Mucosa of rectum (tissue), 2 donors: ENCODE data around the gene HNF4A.

ENCODE experiments used
- H3K27ac ChIP-seq, 2 donors: one replicate each; pipeline ENCODE4 v1.7.0; 2013; ENCODE audit warnings: inconsistent platforms in 2 of 2, low read depth in 2 of 2, low read length in 2 of 2
- H3K27me3 ChIP-seq, 2 donors: one replicate each; pipeline ENCODE4 v1.7.0; 2013; ENCODE audit warnings: low read length in 2 of 2; ENCODE audit not compliant: control insufficient read depth in 2 of 2, insufficient read depth in 2 of 2
- H3K36me3 ChIP-seq, 2 donors: one replicate each; pipeline ENCODE4 v1.7.0; 2013; ENCODE audit warnings: low read length in 2 of 2; ENCODE audit not compliant: control insufficient read depth in 2 of 2, insufficient read depth in 2 of 2
- H3K4me1 ChIP-seq, 2 donors: one replicate each; pipeline ENCODE4 v1.7.0; 2013; ENCODE audit warnings: low read length in 2 of 2, mild to moderate bottlenecking in 1 of 2; ENCODE audit not compliant: control insufficient read depth in 2 of 2, insufficient read depth in 2 of 2
- H3K4me3 ChIP-seq, 2 donors: one replicate each; pipeline ENCODE4 v1.7.0; 2013; ENCODE audit warnings: low read length in 2 of 2
- H3K9ac ChIP-seq, 2 donors: one replicate each; pipeline ENCODE4 v1.7.0; 2013; ENCODE audit warnings: low read length in 2 of 2, low read depth in 1 of 2, mild to moderate bottlenecking in 1 of 2
- H3K9me3 ChIP-seq, 2 donors: one replicate each; pipeline ENCODE4 v1.7.0; 2013; ENCODE audit warnings: low read length in 2 of 2; ENCODE audit not compliant: control insufficient read depth in 2 of 2
- donor health status: healthy.
- donor health status: Normal muscosa, but diverticular disease.

Gene HNF4A

DNA sequence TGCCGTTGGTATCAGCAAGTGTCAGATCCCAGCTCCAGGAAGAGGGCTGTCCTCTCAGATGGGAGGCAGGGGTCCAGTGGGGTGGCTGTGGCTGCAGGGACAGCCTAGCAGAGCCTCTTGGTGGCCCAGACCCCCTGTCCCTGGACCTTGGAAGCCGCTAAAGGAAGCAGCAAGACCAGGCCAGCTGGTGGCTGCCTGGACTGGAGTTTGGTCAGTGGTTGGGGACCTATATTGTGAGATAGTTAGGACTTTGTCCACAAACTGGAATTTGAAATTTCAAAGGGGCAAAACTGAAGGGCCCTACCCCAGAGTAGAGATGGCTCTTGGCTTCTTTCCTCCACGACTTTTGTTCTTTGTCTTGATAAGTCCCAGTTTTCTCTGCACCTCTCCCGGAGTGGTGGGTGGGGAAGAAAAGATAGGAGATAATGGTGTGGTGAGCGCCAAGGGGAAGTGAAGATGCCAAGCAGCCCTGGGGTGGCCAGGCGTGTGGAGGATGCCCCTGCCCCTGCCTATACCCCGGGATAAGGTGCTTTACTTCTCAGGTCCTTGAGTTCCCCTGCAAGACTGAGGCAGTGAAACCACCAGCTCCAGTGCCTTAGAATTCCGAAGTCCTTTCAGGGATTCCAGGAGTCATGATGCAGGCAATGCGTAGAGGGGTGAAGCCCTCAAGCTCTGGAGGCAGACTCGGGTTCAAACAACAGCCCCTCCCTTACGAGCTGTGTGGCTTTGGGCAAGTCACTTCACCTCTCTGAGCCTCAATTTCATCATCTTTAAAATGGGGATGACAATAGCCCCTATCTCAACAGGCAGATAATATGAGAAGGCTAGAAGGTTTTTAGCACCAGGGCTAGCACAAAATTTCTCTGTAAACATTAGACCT, 40.2 kb downstream of the HNF4A start:
- H3K4me3 ChIP-seq: no peak overlapping the region
- H3K36me3 ChIP-seq: peaks cover 0 to under 1% of the 10 kb centered on the region in 2 donors
- peak overlapping the region in 1 of 2 donors; percentile 9 for H3K9ac ChIP-seq
- peaks cover 30 to 64% of the 10 kb centered on the region in 2 donors for H3K4me1 ChIP-seq
- peak overlapping the region in 1 of 2 donors; percentile 2 for H3K27ac ChIP-seq
- H3K9me3 ChIP-seq: no peaks in the 10 kb centered on the region
- H3K27me3 ChIP-seq: no peaks in the 10 kb centered on the region

DNA sequence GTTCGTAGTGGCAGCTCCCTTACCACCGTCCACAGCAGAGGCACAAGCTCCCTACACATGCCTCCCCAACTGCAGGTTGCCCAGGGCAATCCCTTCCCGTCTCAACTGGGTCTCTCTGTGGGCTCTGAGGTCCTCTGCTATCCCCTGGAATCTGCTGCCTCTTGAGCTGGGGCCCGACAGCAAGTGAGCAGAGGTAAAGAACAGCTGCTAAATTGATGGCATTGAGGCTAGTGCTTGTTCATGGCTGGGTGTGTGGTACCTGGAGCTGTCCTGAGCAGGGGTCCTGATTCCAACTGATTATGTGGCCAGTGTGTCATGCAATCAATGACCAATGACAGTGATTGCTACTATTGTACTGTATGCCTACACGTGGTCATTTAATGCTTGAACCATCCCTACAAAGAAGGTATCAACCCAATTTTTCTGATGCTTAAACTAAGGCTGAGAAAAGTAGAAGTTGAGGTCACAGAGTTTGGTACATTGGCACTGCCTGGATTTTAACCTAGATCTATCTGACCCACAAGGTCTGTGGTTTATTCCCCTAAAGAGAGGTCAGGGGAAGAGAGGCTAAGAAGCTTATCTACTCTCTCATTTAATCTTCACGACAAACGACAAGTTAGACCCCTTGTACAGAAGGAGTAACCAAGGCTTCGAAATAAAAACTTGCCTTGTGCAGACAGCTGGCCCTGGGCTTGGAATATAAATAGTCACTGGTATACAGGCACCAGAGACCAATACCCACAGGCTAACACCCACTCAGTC, 41.1 kb downstream of the HNF4A start:
- no peaks in the 10 kb centered on the region for H3K9me3 ChIP-seq
- H3K27ac ChIP-seq: peak overlapping the region; percentile 26 to 59
- no peak overlapping the region for H3K4me3 ChIP-seq
- H3K36me3 ChIP-seq: no peaks in the 10 kb centered on the region
- H3K4me1 ChIP-seq: peaks cover 32 to 71% of the 10 kb centered on the region in 2 donors
- peak overlapping the region in 1 of 2 donors; percentile 36 for H3K9ac ChIP-seq
- H3K27me3 ChIP-seq: no peaks in the 10 kb centered on the region

DNA sequence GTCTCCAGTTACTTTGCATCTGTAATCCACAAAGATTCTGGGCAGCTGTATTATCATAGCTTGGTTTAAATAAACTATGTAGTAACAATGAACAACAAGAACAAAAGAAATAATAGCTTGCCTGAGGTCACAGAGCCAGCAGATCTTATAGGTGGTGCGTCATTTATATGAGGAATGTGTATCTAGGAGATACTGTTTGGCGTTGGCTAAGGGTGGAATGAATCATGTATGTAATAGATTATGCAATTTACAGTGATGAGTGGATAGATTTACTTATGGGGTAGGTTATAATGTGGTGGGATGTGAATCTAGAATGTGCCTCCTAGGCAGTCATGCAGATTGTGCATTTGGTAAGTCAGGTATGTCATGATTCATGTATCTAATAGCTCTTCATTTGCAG, 42.8 kb downstream of the HNF4A start:
- peaks cover 29 to 75% of the 10 kb centered on the region in 2 donors for H3K4me1 ChIP-seq
- H3K9ac ChIP-seq: no peak overlapping the region

DNA sequence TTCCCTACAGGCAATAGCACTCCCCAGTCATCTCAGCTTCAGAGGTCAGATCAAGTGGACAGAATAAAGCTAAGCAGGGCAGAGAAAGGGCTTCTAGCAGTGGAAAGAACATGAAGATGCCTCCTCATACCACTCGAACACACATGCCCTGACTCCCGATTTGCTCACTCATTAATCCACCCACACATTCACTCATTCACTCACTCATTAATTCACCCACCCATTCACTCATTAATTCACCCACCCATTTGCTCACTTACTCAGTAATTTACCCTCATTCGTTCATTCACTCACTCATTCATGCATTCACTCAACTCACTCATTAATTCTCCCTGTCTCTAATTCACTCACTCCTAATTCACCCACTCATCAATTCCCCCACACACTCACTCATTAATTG, 43.9 kb downstream of the HNF4A start:
- H3K27me3 ChIP-seq: no peaks in the 10 kb centered on the region
- H3K36me3 ChIP-seq: peaks cover 4 to 12% of the 10 kb centered on the region in 2 donors
- no peaks in the 10 kb centered on the region for H3K9me3 ChIP-seq
- H3K27ac ChIP-seq: peak overlapping the region; percentile 93 to 96
- H3K4me1 ChIP-seq: peaks cover 37 to 84% of the 10 kb centered on the region in 2 donors
- H3K9ac ChIP-seq: peak overlapping the region; percentile 32 to 53
- no peak overlapping the region for H3K4me3 ChIP-seq

More for the DNA sequence above, 42.8 kb downstream of the HNF4A start:
- Histone ChIP-seq H3K36me3 (peaks cover 0 to 10% of the 10 kb centered on the region in 2 donors), H3K27ac (peak overlapping the region; percentile 93 to 96), H3K27me3 (no peaks in the 10 kb centered on the region), H3K4me3 (no peak overlapping the region), H3K9me3 (no peaks in the 10 kb centered on the region)

DNA sequence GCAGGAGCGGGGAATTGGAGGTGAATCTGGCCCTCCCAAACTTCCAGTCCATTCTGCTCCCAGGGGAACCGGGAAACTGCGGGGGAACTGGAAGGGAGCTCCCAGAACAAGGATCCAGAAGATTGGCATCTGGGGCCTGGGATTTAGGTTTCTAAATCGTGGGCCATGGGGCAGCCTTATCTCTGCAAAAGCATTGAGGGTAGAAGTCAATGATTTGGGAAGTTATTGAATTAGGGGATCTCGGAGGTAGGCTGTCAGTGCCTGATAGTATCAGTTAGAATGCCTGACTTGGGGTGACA, 45.1 kb downstream of the HNF4A start:
- Histone ChIP-seq H3K36me3 (peaks cover 4 to 13% of the 10 kb centered on the region in 2 donors), H3K9me3 (no peaks in the 10 kb centered on the region), H3K27me3 (no peaks in the 10 kb centered on the region), H3K27ac (peak overlapping the region; percentile 93 to 96), H3K9ac (peak overlapping the region; percentile 26 to 53), H3K4me1 (peaks cover 34 to 88% of the 10 kb centered on the region in 2 donors), H3K4me3 (peak overlapping the region; percentile 15 to 85)

DNA sequence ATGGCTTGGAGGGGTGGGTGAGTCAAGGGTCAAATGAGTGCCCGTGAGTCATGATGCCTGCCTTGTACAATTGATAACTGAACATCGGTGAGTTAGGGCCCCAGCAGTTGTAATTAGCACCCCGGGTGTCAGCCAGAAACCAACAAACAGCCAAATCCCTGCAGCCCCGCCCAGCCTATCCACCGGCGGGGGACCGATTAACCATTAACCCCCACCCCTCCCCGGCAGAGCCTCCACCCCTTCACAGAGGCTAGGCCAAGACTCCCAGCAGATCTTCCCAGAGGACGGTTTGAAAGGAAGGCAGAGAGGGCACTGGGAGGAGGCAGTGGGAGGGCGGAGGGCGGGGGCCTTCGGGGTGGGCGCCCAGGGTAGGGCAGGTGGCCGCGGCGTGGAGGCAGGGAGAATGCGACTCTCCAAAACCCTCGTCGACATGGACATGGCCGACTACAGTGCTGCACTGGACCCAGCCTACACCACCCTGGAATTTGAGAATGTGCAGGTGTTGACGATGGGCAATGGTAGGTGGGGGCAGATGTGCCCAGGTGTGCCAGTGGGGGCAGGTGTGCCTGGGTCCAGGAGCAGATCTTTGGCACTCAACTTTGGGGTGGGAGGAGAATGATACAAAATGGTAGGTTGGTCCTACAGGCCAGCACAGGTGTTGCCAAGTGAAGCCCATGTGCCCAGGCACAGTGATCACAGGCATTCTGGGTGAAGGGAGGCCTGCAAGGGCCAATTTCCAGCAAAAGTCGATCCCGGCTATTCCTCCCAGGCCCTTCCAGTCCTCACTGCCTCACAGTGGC, 45.7 kb downstream of the HNF4A start:
- H3K4me1 ChIP-seq: peaks cover 35 to 90% of the 10 kb centered on the region in 2 donors
- H3K9me3 ChIP-seq: no peaks in the 10 kb centered on the region
- H3K36me3 ChIP-seq: peaks cover 8 to 13% of the 10 kb centered on the region in 2 donors
- H3K9ac ChIP-seq: peak overlapping the region; percentile 85 to 97
- no peaks in the 10 kb centered on the region for H3K27me3 ChIP-seq
- peak overlapping the region; percentile 93 to 96 for H3K27ac ChIP-seq
- peak overlapping the region; percentile 75 to 85 for H3K4me3 ChIP-seq

DNA sequence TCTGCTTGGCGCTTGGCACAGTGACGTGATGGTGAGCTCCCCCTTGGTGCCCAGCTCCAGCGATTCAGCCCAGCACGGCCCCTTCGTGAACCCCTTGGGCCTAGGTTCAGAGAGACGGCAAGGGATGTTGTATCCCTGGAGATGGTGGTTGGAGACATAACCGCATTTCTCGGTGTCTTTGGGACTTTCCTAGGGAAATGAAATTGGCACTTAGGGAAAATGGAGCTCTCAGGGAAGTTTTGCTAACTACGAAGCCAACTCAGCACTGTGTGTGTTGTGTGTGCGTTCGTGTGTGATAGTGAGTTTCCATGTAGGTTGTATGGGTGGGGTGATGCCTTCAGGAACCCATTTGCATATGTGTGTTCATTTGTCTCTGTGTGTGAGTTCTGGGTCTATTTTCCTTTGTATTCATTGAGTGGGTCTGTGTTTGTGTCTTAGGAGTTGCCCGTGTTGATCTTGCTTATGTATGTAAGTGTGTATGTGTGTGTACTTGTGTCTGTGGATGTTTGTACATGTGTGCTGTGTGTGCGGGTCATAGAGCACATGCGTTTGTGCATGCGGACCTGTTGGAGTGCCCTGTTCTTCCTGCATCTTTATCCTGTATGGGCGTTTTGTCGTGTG, 46.4 kb downstream of the HNF4A start:
- Histone ChIP-seq H3K4me3 (peak overlapping the region; percentile 75 to 85), H3K36me3 (peaks cover 8 to 13% of the 10 kb centered on the region in 2 donors), H3K9me3 (no peaks in the 10 kb centered on the region), H3K4me1 (peaks cover 37 to 90% of the 10 kb centered on the region in 2 donors), H3K27me3 (no peaks in the 10 kb centered on the region), H3K27ac (peak overlapping the region; percentile 93 to 96), H3K9ac (peak overlapping the region; percentile 85 to 97)

DNA sequence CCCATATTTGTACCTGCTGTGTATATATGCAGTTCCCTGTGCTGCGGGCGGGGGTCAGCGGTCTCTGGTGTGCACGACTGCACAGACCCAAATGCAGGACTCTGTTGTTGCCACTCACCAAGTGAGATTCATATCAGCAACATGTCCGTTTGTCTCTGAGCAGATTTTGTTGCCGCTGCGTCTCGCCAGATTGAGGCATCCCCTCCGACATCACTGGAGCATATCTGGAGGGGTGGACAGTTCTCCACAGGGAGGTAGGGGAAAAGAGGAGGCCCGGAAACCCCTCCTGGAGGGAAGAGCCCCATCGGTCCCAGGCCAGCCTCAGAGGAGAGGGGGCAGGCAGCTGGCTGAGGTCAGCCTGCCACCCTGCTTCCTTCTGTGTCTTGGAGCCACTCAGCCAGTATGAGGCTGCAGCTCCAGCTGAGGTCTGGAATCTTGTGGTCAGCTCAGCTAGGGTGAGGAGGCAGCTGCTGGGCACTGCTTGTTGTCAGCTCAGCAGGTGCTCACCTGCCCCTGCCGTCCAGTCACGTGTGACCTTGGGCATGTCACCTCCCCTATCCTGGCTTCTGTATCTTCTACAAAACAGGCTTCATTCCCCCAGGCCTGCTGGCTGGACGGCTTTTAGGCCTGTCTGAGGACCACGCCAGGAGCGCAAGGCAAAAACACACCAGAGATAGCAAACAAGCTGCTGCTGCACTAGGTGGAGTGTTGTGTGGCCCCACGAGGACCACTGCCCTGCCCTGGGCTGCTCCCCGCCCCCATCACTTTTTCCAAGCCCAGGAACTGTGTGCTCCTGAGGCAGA, 47.1 kb downstream of the HNF4A start:
- H3K36me3 ChIP-seq: peaks cover 8 to 13% of the 10 kb centered on the region in 2 donors
- H3K9me3 ChIP-seq: no peaks in the 10 kb centered on the region
- H3K27ac ChIP-seq: peak overlapping the region; percentile 93 to 96
- H3K4me1 ChIP-seq: peaks cover 41 to 89% of the 10 kb centered on the region in 2 donors
- H3K4me3 ChIP-seq: peak overlapping the region; percentile 75 to 85
- H3K9ac ChIP-seq: peak overlapping the region; percentile 85 to 97
- no peaks in the 10 kb centered on the region for H3K27me3 ChIP-seq
